ENCODE data around the gene INPP5A.

The INPP5A gene

DNA sequence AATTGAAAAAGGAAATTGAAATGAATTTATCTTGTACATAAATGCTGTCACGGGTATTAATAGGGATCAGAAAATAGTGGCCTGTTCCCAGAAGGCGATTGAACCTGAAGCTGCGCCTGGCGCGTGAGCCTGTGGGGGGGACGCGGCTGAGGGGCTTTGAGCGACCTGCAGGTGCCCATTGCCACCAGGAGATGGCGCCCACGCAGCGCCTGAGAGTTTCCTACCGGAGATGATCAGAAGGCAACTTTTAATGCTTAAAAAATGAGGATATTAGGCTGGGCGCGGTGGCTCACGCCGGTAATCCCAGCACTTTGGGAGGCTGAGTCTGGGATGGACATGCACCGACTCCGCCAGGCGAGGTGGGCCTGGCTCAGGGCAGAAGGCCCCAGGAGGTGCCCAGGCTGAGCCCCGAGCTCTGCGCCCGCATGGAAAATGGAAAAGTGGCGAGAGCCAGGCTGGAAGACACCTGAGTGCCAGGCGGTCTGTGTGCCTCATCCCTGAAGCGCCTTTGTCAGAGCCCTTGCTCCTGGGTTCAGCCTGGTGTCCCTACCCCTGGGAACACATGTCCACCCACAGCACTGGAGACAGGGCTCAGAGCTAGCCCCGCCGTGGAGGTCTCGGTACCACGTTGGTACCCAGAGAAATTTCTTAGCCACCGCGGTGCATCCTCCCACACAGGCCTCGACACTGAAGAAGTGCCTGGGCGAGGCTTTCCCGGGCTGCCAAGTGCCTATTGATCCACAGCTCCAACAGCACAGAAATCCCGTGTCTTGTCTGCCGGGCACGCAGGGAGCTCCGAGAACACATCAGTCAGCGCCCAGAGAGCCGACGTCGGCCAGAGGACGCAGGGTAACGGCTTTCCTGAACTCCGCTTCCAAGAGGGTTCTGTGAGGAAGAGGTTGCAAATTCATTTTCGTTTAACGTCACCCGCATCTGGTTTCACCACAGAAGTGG is 117.4 kb downstream of the INPP5A start:
- Mint-ChIP-seq H3K36me3 (ENCODE audit: low read depth) (peaks cover 2% of the 10 kb centered on the region), H3K4me1 (no peaks in the 10 kb centered on the region), H3K4me3 (no peak overlapping the region), H3K9me3 (no peaks in the 10 kb centered on the region), H3K27ac (no peak overlapping the region), H3K27me3 (no peaks in the 10 kb centered on the region)
- DNase-seq (peak; percentile 68), ATAC-seq (peak; percentile 37)

DNA sequence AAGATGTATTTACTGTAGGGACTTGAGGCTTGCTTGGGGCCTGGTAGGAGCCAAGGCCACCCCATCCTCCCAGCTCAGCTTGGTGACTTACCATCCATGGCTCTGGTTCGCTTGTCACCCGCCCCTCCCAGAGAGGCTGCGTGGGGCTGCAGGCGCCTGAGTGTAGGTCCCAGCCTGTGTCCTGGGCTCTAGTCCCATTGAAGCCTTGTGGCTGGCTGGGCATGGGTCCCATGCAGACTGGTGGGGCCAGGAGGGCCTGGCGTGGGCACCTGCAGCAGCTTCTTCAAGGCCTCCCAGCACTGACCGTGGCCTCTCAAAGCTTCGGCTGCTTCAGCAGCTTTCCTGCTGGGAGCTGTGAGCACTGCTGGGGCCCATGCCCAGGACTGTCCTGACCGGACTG is 118.1 kb downstream of the INPP5A start:
- peaks cover 2% of the 10 kb centered on the region for H3K36me3 Mint-ChIP-seq (ENCODE audit: low read depth)
- ATAC-seq (no peak), DNase-seq (no peak)
- no peaks in the 10 kb centered on the region for H3K27me3 Mint-ChIP-seq
- no peaks in the 10 kb centered on the region for H3K4me1 Mint-ChIP-seq
- no peak overlapping the region for H3K4me3 Mint-ChIP-seq
- H3K27ac Mint-ChIP-seq = no peak overlapping the region
- no peaks in the 10 kb centered on the region for H3K9me3 Mint-ChIP-seq

DNA sequence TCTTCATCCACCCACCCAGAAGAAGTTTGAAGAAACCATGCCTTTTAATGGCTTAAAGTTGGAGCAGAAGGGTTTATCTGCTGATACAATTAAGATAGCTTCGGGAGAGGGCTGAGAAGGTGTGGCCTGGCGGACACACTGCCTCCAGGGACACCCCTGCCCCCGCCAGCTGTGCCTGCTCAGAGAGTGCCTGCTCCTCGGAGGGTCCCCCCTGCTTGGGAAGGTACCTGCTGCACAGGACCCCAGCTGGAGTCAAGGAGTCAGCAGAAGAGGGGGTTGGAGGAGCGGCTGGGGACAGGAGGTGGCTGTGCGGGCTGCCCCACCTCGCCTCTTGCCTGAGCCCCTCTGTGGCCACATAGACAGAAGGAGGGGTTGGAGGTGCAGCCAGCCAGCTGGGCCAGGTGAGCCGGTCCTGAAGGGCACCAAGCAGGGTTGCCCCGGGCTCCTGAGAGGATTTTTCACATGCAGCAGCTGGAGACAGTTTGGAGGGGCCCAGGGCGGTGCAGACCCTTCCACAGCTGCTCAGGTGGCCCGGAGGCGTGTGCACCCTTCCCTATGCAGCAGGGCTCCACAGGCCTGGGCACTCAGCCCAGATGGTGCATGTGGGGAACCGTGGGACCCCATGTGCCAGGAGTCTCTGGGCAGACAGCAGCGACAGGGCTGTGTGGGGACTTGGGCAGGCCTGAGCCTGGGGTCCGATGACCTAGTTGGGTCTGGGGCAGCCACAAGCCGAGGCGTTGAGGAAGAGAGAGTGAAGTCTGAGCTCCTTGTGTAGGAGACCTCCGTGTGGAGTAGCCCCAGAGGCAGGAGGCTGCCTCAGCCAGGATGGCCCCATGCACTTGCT is 118.9 kb downstream of the INPP5A start:
- H3K9me3 Mint-ChIP-seq = no peaks in the 10 kb centered on the region
- H3K27me3 Mint-ChIP-seq = no peaks in the 10 kb centered on the region
- ATAC-seq (no peak), DNase-seq (no peak)
- H3K4me3 Mint-ChIP-seq = no peak overlapping the region
- no peaks in the 10 kb centered on the region for H3K4me1 Mint-ChIP-seq
- H3K36me3 Mint-ChIP-seq (ENCODE audit: low read depth) = peaks cover 2% of the 10 kb centered on the region
- no peak overlapping the region for H3K27ac Mint-ChIP-seq

DNA sequence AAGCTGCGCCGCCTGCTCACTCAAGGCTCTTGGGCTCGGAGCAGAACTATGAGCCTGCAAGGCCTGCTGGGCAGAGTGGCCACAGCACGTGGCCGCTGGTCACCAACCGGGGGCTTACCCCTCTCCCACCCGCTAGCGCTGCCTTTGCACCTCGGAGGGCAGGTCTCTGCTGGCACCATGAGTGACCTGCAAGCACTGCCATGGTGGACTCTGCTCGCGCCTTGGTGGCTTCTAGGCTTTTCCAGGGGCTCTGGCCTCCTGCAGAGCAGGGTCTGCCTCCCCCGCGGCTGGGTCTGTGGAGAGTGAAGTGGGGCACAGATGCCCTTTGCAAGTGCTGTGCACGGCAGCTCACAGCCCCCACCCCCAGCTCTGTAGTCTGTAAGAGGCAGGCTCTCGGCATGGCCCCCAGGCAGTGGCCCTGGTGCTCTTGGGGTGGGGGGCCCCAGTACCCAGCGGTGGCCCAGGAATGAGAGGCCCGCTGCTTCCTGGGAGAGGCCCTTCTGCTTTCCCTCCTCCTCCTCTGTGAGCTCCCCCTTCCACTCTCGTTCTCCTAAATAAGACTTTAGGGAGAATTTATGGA is 119.6 kb downstream of the INPP5A start:
- ATAC-seq (no peak), DNase-seq (no peak)
- no peaks in the 10 kb centered on the region for H3K9me3 Mint-ChIP-seq
- H3K27ac Mint-ChIP-seq = no peak overlapping the region
- H3K36me3 Mint-ChIP-seq (ENCODE audit: low read depth) = peaks cover 2% of the 10 kb centered on the region
- no peaks in the 10 kb centered on the region for H3K27me3 Mint-ChIP-seq
- H3K4me3 Mint-ChIP-seq = no peak overlapping the region
- no peaks in the 10 kb centered on the region for H3K4me1 Mint-ChIP-seq

DNA sequence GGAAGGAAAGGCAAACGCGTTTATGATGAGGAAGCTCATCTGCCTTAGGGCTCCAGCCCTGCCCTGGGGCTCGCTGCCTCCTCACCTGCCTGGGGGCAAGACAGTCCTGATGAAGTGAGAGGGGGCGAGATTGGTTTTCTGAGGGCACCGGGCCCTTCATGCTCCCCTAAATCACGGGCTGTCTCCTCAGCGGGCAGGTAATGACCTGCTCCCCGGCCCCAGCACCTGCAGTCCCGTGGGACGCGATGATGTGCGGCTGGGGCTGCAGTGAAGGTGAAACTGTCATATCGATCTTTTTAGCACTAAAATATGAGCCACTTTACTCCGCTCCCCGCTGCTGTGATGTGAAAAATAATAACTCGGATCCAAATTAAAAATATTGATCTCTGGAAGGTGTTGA is 120.2 kb downstream of the INPP5A start:
- no peak for DNase-seq
- no peak overlapping the region for H3K27ac Mint-ChIP-seq
- H3K27me3 Mint-ChIP-seq = no peaks in the 10 kb centered on the region
- H3K36me3 Mint-ChIP-seq (ENCODE audit: low read depth) = no peaks in the 10 kb centered on the region
- no peaks in the 10 kb centered on the region for H3K9me3 Mint-ChIP-seq
- H3K4me3 Mint-ChIP-seq = no peak overlapping the region
- ATAC-seq = no peak
- H3K4me1 Mint-ChIP-seq = no peaks in the 10 kb centered on the region

DNA sequence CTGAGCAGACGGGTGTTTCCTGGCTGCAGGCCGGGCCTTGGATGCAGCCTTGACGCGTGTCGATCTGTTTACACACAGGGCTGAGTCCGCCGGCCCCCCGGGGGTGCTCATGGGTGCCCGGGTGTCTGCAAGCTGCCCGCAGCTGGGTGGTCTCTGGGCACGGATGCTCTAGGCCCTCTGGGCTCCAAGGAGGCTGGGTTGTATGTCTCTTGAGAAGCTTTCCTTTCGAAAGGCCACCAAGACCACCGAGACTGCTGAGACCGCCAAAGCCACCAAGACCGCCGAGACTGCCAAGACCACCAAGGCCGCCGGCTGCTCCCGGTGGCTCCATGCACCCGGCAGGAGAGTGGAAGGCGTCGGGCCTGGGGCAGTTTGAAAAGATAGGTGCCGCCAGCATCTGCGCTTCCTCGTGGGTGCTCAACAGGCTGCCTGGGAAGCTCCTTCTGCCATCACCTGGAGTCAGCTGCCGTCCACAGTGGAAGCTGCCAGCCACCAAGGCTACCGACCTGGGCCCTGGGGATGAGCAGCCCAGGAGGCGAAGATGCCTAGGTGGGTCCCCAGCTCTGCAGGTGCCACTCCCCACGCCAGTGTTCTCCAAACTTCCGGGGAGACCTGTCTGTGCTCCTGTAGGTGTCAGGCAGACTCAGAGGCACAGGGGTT is 121.1 kb downstream of the INPP5A start:
- no peak overlapping the region for H3K4me3 Mint-ChIP-seq
- no peaks in the 10 kb centered on the region for H3K9me3 Mint-ChIP-seq
- DNase-seq (no peak), ATAC-seq (no peak)
- H3K36me3 Mint-ChIP-seq (ENCODE audit: low read depth) = no peaks in the 10 kb centered on the region
- no peaks in the 10 kb centered on the region for H3K27me3 Mint-ChIP-seq
- no peak overlapping the region for H3K27ac Mint-ChIP-seq
- H3K4me1 Mint-ChIP-seq = no peaks in the 10 kb centered on the region

DNA sequence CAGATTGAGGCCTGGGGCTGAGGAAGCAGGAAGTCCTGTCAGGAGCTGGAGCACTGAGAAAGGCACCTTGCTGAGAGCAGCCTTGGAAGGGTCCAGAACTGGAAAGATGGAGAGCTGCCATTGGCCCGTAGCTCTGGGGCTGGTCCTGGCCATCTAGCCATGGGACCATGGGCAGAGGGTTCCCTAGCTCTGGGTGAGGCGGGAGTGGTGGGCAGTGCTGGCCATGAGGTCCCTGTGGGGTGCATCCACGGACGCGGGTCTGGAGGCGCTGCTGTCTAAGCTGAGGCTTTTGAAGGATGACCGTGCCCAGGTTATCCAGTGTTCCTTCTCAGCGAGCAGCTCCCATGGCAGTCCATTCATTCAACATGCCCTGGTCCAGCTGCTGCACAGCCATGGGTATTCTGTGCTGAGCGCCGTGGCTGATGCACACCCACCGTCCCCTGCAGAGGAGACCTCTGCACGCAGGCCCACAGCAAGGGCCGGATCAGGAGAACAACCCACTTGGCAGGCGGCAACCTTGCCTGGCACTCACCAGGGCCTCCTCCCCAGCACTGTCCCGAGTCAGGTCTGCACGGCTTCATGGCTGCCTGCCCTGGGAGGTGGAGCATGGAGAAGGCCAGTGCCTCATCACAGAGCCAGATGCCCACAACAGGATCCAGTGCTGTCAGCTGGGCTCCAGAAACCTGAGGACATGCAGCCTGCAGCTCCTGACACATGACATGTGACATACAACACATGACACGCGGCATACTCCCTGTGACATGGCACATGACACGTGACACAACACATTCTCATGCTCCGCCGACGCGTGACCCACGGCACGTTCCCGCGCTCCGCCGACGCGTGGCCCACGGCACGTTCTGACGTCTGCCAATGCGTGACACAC is 121.9 kb downstream of the INPP5A start:
- H3K4me1 Mint-ChIP-seq = peaks cover under 1% of the 10 kb centered on the region
- H3K36me3 Mint-ChIP-seq (ENCODE audit: low read depth) = no peaks in the 10 kb centered on the region
- no peaks in the 10 kb centered on the region for H3K27me3 Mint-ChIP-seq
- H3K9me3 Mint-ChIP-seq = no peaks in the 10 kb centered on the region
- H3K4me3 Mint-ChIP-seq = no peak overlapping the region
- DNase-seq (no peak), ATAC-seq (no peak)
- no peak overlapping the region for H3K27ac Mint-ChIP-seq

DNA sequence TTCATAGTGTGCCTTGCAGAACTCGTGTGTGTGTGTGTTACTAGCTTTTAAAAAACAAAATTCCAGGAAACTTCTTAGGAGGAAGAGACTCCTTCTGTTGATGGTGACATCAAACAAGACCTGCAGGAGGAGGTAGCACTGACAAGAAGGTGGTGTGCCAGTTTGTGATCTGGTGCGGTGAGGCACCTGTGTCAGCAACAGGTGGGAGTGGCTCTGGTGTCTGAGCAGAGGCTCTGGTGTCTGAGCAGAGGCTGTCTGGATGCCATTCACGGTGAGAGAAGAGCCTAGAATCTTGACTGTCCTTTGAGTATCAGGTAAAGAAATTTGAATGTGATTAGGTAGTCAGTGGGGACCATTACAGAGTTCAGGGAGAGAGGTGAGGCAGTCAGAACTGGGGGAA is 122.8 kb downstream of the INPP5A start:
- H3K4me1 Mint-ChIP-seq = peaks cover 7% of the 10 kb centered on the region
- H3K4me3 Mint-ChIP-seq = no peak overlapping the region
- ATAC-seq (no peak), DNase-seq (no peak)
- H3K36me3 Mint-ChIP-seq (ENCODE audit: low read depth) = no peaks in the 10 kb centered on the region
- H3K9me3 Mint-ChIP-seq = no peaks in the 10 kb centered on the region
- H3K27me3 Mint-ChIP-seq = no peaks in the 10 kb centered on the region
- H3K27ac Mint-ChIP-seq = no peak overlapping the region

DNA sequence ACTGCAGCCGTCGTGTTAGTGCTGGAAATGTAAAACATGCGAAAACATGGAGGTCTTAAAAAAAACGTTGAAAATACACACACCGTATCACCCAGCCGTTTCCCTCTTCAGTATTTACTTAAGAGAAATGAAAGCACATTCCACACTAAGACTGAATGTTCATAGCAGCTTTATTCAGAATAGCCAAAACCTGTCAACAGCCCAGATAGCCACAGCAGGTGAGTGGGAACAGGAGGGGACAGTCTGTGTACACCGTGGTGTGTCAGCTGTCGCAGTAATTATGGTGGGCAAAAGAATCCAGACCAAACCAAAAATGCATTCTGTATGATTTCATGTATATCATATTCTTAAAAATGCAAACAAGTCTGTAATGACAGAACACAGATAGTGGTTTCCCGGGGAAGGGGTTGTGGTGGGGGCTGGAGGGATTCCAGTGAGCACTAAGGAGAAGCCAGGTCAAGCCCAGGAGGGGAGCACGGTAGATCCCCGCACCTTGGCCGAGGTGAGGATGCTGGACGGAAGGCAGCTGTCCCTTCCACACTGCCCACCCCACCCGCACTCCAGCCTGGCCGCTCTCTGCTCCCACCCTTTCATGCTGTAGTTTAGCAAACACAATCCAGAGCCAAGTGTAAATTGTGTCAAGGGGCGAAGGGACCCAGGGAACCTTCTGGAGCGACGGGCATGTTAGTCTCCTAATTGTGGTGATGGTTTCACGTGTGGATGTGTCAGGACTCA is 124.8 kb downstream of the INPP5A start:
- Mint-ChIP-seq H3K27ac (no peak overlapping the region), H3K36me3 (ENCODE audit: low read depth) (peaks cover 2% of the 10 kb centered on the region)

DNA sequence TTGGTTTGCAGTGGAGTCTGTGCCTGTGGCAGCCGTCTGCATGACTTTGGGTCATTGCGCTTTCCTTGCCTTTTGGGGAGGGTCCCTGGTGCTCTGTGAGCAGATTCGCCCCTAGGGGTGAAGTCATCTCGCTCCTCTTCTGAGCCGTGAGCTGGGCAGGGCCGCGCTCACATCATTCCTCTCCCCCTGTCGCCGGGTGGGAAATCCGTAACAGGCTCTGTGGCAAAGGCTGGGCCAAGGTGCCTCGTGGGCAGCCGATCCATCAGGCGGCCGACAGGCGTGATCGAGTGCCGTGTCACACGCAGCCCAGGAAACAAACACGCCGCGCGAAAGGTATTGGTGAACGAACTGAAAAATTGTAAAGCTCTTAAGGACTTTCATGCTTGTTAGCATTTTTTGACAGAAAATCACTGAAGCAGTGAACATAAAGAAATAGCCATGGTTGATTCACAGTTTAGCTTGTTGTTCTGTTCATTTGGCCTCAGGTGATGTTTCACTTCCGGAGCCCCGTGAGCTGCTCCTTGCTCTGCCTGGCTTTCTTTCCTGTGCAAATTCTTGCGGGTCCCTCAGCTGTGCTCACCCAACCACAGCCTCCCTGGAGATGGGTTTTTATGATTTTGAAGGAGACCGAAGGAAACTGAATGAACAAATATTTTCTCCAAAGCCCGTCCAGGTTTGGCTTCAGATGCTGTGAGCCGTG is 126.2 kb downstream of the INPP5A start:
- Mint-ChIP-seq H3K4me3 (no peak overlapping the region), H3K4me1 (peaks cover 18% of the 10 kb centered on the region), H3K27me3 (no peaks in the 10 kb centered on the region), H3K27ac (no peak overlapping the region), H3K36me3 (ENCODE audit: low read depth) (peaks cover 2% of the 10 kb centered on the region), H3K9me3 (no peaks in the 10 kb centered on the region)
- ATAC-seq (no peak), DNase-seq (no peak)

More for the DNA sequence above, 124.8 kb downstream of the INPP5A start:
- no peaks in the 10 kb centered on the region for H3K9me3 Mint-ChIP-seq
- no peak for DNase-seq
- H3K27me3 Mint-ChIP-seq = no peaks in the 10 kb centered on the region
- no peak overlapping the region for H3K4me3 Mint-ChIP-seq
- peaks cover 18% of the 10 kb centered on the region for H3K4me1 Mint-ChIP-seq
- ATAC-seq = no peak

DNA sequence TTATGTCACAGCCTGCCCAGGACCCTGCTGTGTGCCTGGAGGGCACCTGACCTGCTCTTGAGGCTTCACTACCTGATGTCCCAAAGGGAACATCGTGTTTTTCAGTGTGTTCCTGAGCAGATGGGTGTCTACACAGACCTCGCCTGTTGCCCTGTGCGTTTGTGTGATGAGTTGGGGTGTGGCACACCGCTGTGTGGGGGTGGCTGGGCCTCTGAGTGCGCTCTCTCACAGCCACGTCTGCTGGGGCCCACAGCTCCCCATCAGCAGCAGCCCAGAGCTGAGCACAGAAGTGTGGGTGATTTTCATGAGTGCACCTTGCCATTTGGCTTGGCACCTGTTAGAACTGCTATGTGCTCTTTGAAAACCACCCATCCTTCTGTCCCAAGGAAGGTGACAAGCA is 126.8 kb downstream of the INPP5A start:
- Mint-ChIP-seq H3K4me1 (peaks cover 18% of the 10 kb centered on the region), H3K9me3 (no peaks in the 10 kb centered on the region), H3K27me3 (no peaks in the 10 kb centered on the region), H3K27ac (no peak overlapping the region), H3K36me3 (ENCODE audit: low read depth) (peaks cover 2% of the 10 kb centered on the region), H3K4me3 (no peak overlapping the region)
- DNase-seq (no peak), ATAC-seq (no peak)

DNA sequence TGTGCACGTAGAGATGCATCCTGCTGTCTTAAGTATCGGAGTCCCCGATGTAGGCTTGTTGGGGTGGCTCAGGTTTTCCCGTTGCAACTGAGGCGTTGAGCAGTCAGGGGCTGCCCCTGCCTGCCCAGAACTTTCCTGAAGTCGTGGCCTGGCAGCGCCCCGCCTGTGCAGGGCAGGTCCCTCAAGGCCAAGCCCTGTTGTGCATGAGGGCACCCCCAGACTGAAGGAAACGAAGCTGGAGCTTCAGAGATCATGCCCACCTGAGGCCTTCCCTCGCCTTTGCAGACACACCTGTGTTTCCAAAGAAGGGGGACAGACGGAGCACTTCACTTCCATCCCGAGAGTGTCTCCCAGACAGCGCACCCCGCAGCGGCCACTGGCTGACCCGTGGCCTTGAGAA is 127.3 kb downstream of the INPP5A start:
- Mint-ChIP-seq H3K4me3 (no peak overlapping the region), H3K9me3 (no peaks in the 10 kb centered on the region), H3K27me3 (no peaks in the 10 kb centered on the region), H3K27ac (no peak overlapping the region), H3K4me1 (peaks cover 18% of the 10 kb centered on the region), H3K36me3 (ENCODE audit: low read depth) (peaks cover 2% of the 10 kb centered on the region)
- DNase-seq (no peak), ATAC-seq (no peak)
